NAMALWA (cell line): Measurements from ENCODE around the gene CAND1.
"Not testable (repeated sequence)": the region's sequence is repeated elsewhere in the genome, so short reads cannot be mapped to it uniquely, and the experiment has no call there.

Experiments
- DNase-seq: peaks from one replicate; pipeline ENCODE4 v3.0.0-alpha.2; 2015; ENCODE audit warnings: low spot score

Gene CAND1

GRCh38 chr12:67341086-67341485, 71.9 kb downstream of the CAND1 start:
- DNase-seq, result not testable (repeated sequence)

- DNase-seq, result no peak
Measured at GRCh38 chr12:67344979-67345710, 76.0 kb downstream of the CAND1 start.

- no peak for DNase-seq
Measured at GRCh38 chr12:67348683-67349082, 79.5 kb downstream of the CAND1 start.

- DNase-seq, result no peak
Measured at GRCh38 chr12:67352682-67353081, 83.5 kb downstream of the CAND1 start.

GRCh38 chr12:67354322-67354721, 85.2 kb downstream of the CAND1 start:
- no peak for DNase-seq

GRCh38 chr12:67354966-67355365, 85.8 kb downstream of the CAND1 start:
- DNase-seq, result no peak

GRCh38 chr12:67355428-67356379, 86.5 kb downstream of the CAND1 start:
- DNase-seq, result peak; percentile 80

- no peak for DNase-seq
Measured at GRCh38 chr12:67356380-67356774, 87.2 kb downstream of the CAND1 start.

GRCh38 chr12:67357376-67358125, 88.4 kb downstream of the CAND1 start:
- no peak for DNase-seq

GRCh38 chr12:67358781-67359338, 89.7 kb downstream of the CAND1 start:
- peak; percentile 22 for DNase-seq

- peak; percentile 50 for DNase-seq
Measured at GRCh38 chr12:67362526-67362925, 93.4 kb downstream of the CAND1 start.

- no peak for DNase-seq
Measured at GRCh38 chr12:67364228-67364627, 95.1 kb downstream of the CAND1 start.

- no peak for DNase-seq
Measured at GRCh38 chr12:67365131-67365530, 96.0 kb downstream of the CAND1 start.

- DNase-seq, result no peak
Measured at GRCh38 chr12:67367843-67368242, 98.7 kb downstream of the CAND1 start.
